ENCODE data around the gene IL1RN. TPM values are rescaled to one million over a fixed set of nuclear protein-coding genes. Genes with fewer than 3 reads are reported as not detected.
A peak's percentile ranks its signal among the peaks of the same experiment; 100 is the strongest.

Gene IL1RN
- total RNA-seq, 4 donors from 2014 or later = 0.51 to 0.91 TPM; not detected in 2

DNA sequence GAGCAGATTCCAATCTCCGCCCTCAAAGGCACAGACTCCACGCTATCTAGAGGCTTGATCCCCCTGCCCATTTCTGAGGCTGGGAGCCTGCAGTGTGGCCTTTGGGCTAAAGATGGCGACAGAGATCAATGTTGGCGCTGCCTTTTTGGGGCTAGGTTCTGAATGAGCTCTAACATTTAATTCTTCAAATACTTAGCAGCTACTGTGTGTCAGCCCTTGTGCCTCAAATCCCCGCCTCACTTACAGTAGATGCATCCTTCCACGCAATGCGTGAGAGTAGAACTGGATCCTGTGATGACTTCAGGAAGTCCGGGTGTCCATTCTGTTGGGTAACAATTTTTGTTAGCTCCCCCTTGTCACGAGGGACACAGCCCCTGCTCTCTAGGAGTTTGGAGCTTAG is 47.3 kb upstream of the IL1RN start:
- in situ Hi-C loops (cut with MboI; ENCODE audit: low sequenced_read_pairs in 4 of 4) = no loop called here
- TF ChIP-seq POLR2A (IDR thresholded peaks at IDR 0.05) (no peak), CTCF (IDR thresholded peaks at IDR 0.05 in 4 of 5, conservative IDR thresholded peaks at IDR 0.05 in 1 of 5) (peak in 1 of 5 experiments; percentile 11)
- intact Hi-C loops (cut with DNase I; ENCODE audit: low total_unique reads) = no loop called here
- Histone ChIP-seq H3K27ac (no peak overlapping the region), H3K36me3 (no peaks in the 10 kb centered on the region), H3K4me1 (no peaks in the 10 kb centered on the region), H3K9me3 (no peaks in the 10 kb centered on the region), H3K4me3 (no peak overlapping the region), H3K27me3 (no peaks in the 10 kb centered on the region)
- ATAC-seq = no peak
- no peak for DNase-seq

DNA sequence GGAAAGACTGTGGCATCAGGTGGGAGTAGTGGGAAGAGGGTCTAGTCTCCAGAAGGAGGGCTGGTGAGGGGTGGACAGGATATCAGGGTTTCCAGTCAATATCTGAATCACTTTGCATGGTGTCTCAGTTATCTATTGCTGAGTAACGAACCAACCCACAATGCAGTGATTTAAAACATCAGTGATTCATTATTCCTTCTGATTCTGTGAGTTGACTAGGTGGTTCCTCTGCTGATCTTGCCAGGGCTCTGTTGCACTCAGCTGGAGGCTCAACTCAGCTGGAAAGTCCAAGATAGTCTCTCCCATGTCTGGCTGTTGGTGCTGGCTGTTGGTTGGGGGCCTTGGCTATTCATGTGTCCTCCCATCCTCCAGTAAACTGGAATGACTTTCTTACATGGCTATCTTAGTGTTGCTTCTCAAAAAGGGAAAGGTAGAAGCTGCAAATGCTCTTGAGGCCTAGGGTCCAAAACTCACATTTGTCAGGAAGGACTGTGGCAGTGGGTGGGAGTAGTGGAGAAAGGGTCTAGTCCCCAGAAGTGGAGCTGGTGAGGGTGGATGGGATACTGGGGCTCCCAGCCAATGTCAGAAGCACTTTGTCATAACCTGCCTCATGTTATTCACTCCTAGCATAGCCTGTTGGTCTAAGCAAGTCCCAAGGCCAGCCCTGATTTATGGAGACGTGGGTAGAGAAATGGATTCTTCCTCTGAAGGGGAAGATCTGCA is 45.7 kb upstream of the IL1RN start:
- no peak overlapping the region for H3K4me3 ChIP-seq
- intact Hi-C loops (cut with DNase I; ENCODE audit: low total_unique reads) = no loop called here
- TF ChIP-seq POLR2A (IDR thresholded peaks at IDR 0.05) (no peak), CTCF (IDR thresholded peaks at IDR 0.05 in 4 of 5, conservative IDR thresholded peaks at IDR 0.05 in 1 of 5) (no peak)
- no peak overlapping the region for H3K27ac ChIP-seq
- H3K9me3 ChIP-seq = no peaks in the 10 kb centered on the region
- no peaks in the 10 kb centered on the region for H3K4me1 ChIP-seq
- DNase-seq (no peak), ATAC-seq (no peak)
- H3K36me3 ChIP-seq = no peaks in the 10 kb centered on the region
- in situ Hi-C loops (cut with MboI; ENCODE audit: low sequenced_read_pairs in 4 of 4) = no loop called here
- H3K27me3 ChIP-seq = no peaks in the 10 kb centered on the region

DNA sequence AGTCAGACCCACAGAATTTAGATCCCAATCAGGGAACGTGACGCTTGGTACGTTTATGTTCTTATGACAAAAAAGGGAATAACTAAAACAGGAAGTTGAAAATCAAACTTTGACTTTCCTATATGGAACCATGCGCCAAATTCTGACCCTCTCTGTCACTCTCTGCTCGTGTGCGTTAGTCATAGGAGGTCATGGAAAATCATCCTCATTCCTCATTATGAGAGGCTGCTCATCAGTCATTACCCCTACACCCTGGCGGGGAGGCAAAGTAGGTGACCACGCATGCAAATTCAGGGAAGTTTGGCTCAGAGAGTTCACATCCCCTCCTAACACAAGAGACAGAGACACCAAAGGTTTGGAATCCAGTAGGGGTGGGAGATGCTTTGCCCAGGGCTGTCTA is 44.1 kb upstream of the IL1RN start:
- Histone ChIP-seq H3K4me1 (no peaks in the 10 kb centered on the region), H3K27ac (no peak overlapping the region), H3K36me3 (no peaks in the 10 kb centered on the region), H3K4me3 (no peak overlapping the region), H3K9me3 (no peaks in the 10 kb centered on the region), H3K27me3 (no peaks in the 10 kb centered on the region)
- intact Hi-C loops (cut with DNase I; ENCODE audit: low total_unique reads) = no loop called here
- DNase-seq (no peak), ATAC-seq (no peak)
- no peak for TF ChIP-seq CTCF (IDR thresholded peaks at IDR 0.05 in 4 of 5, conservative IDR thresholded peaks at IDR 0.05 in 1 of 5)
- TF ChIP-seq POLR2A (IDR thresholded peaks at IDR 0.05) = no peak
- in situ Hi-C loops (cut with MboI; ENCODE audit: low sequenced_read_pairs in 4 of 4) = no loop called here

DNA sequence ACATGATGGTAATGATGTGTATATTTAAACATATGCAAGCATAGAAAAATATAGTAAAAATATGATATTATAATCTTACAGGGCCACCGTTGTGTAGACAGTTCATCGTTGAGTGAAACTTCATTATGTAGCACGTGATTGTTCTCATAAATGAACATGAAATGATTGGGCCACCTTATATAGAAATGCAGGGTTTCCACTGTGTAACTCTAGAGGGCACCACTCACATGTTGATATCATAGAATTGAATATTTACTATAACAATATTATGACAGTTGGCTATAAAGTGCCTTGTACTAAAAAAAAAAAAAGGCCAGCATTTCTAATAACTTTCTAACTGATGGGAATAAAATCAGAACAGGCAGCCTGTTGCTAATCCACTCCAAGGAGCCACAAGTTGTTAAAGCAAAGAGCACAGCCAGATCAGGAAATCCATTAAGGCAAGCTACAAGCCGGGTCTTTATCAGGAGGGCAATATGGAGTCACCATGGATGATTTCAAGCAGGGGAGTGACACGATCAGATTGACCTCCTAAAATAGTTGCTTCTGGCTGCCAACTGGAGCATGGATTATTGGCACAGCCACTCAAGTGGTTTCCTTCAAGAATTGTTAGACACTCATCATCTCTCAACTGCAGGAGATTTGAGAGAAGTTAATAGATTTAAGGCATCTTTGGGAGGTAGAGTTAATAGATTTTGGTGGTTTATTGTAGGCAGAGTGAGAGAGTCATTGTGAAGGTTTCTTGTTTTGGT is 43.0 kb upstream of the IL1RN start:
- Histone ChIP-seq H3K36me3 (no peaks in the 10 kb centered on the region), H3K27ac (no peak overlapping the region), H3K4me1 (no peaks in the 10 kb centered on the region), H3K4me3 (no peak overlapping the region), H3K9me3 (no peaks in the 10 kb centered on the region), H3K27me3 (no peaks in the 10 kb centered on the region)
- no peak for ATAC-seq
- TF ChIP-seq POLR2A (IDR thresholded peaks at IDR 0.05) (no peak), CTCF (IDR thresholded peaks at IDR 0.05 in 4 of 5, conservative IDR thresholded peaks at IDR 0.05 in 1 of 5) (no peak)
- DNase-seq = no peak
- in situ Hi-C loops (cut with MboI; ENCODE audit: low sequenced_read_pairs in 4 of 4) = no loop called here
- intact Hi-C loops (cut with DNase I; ENCODE audit: low total_unique reads) = no loop called here
